ENCODE measurements around the gene CRYGS. TPM values are rescaled to one million over a fixed set of nuclear protein-coding genes. Genes with fewer than 3 reads are reported as not detected.

Gene CRYGS
- 1.8 and 2.3 TPM in 2 replicates for total RNA-seq

DNA sequence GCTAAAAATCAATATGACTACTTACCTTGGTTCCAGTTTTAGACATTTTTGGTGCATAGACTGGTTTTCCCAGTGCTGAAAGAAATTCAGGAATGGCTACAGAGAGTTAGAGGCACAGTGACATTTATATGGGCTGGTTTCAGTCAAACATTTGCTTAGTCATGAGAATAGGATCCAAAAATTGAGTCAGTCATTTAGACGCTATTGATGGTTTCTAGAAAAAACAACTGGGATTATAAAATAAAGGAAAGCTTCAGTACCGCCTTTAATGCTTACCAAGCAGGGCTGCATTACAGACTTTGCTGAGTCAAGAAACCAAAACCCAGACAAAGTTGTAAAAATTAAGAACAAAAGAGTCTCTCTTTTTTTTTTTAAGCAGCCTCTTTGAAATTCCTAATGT, at the start of gene CRYGS:
CRYGS (minus strand) TSS at position 100 of the 400 bp plus-strand sequence; CDS start at position 46, 54 bp downstream.

DNA sequence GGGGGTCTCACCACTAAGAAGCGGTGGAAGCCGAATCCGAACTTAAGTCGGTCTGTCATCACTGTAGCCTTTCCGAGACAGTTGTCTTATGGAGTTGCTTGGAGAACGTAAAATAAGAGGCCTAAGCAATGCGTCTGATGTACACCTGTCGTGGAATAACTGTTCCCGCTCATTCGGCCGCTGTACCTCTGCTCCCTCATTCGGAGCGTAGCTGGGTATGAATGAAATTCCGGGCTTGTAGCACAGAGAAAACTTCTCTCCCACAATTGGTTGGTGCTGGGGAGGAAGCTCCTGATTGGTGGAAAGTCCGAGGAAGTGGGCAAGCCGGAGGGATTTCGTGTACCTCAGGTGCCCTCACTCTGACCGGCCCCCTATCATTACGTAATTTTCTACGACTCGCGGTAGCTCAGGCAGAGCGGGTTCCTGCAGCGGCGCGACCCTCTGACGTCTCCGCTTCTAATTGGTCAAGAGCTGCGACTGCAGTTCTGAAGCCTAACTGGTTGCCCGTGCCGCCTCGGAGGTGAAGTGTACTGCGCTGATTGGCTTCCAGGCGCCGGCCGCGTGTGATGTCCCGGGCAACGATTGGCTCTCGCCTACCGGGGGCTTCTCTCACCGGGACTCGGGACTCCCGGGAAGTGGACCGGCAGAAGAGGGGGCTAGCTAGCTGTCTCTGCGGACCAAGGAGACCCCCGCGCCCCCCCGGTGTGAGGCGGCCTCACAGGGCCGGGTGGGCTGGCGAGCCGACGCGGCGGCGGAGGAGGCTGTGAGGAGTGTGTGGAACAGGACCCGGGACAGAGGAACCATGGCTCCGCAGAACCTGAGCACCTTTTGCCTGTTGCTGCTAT, 26.1 kb upstream of the CRYGS start, which contains the start of gene DNAJB11:
DNAJB11 (plus strand) TSS at position 625 of the 845 bp plus-strand sequence; CDS start at position 803, 178 bp downstream.

DNA sequence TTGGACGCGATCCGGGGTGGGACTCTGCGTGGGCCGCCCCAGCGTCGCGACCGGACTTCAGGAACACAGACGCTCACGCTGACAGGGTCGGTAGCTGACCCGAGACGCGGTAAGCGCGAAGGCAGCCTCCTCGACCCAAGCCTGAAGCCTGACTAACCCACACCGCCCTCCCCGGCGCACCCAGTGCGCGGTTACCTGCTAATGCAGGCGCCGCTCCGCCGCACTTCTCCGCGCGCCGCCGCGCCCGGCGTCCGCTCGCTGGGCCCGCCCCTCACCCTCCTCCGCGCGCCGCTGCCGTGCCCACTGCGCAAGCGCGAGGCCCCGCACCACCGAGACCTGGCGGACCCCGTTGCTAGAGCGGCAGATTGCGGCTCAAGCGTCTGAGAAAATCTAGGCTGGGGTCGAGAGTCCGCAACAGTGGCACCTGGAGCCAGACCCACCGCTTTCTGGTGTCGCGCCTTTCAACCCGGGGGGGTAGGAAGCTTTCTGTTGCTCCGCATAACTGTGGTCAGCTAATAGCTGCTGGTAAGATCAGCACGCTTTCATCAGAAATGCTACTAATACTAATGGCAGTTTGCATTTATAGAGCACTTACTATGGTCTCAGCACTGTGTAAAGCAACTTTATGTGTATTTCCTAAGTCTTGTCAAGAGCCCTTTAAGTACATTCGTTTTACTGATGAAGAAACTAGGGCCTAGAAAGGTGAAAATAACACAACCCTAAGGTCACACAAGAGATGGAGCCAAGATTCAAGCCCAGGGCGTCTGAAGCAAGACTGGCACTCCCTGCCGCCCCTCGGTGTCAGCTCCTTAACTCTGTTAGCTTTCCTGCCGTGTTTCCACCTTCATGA, 23.1 kb upstream of the CRYGS start, which contains the start of gene TBCCD1:
TBCCD1 (minus strand) TSS at position 268 of the 850 bp plus-strand sequence. CDS start 3,010 bp downstream, outside the sequence.

Other genes starting within 250 kb of the CRYGS start
- 0.37 and 1.4 TPM in 2 replicates for gene DGKG, start 182.1 kb downstream of the CRYGS start, total RNA-seq
- 14.7 and 19.7 TPM in 2 replicates for gene TBCCD1, start 23.0 kb upstream of the CRYGS start, total RNA-seq
- gene DNAJB11, start 26.3 kb upstream of the CRYGS start, total RNA-seq = 26.1 and 37.9 TPM in 2 replicates
- gene AHSG, start 68.7 kb upstream of the CRYGS start, total RNA-seq = not detected in 2 replicates
- not detected in 2 replicates for gene FETUB, start 96.0 kb upstream of the CRYGS start, total RNA-seq
- not detected in 2 replicates for gene HRG, start 121.6 kb upstream of the CRYGS start, total RNA-seq
- not detected in 2 replicates for gene KNG1, start 173.0 kb upstream of the CRYGS start, total RNA-seq
- gene EIF4A2, start 239.2 kb upstream of the CRYGS start, total RNA-seq = 344 and 390 TPM in 2 replicates